PC-3 (cell line): ENCODE results near the gene PDE6G.

Source experiments
- EZH2 ChIP-seq: fragments of 300-600 bp; sonication (generic); IDR thresholded peaks from one replicate; pipeline ENCODE4 v1.6.1; 2017; ENCODE audit warnings: antibody characterized with exemption, mild to moderate bottlenecking, low read length; ENCODE audit not compliant: unreplicated experiment
- EZH2phosphoT487 ChIP-seq: fragments of 300-600 bp; sonication (generic); IDR thresholded peaks from 2 replicates; pipeline ENCODE4 v1.6.1; 2018; ENCODE audit warnings: mild to moderate bottlenecking, antibody characterized with exemption, low read length, borderline replicate concordance
- TF ChIP-seq, protein P1 (sequence below): fragments of 300-600 bp; sonication (generic); conservative IDR thresholded peaks from 2 replicates; pipeline ENCODE4 v1.5.1; 2017; ENCODE audit warnings: antibody characterized with exemption, low read depth, mild to moderate bottlenecking, low read length

- TF ChIP-seq EZH2phosphoT487: no peak
- TF ChIP-seq, protein P1, sequence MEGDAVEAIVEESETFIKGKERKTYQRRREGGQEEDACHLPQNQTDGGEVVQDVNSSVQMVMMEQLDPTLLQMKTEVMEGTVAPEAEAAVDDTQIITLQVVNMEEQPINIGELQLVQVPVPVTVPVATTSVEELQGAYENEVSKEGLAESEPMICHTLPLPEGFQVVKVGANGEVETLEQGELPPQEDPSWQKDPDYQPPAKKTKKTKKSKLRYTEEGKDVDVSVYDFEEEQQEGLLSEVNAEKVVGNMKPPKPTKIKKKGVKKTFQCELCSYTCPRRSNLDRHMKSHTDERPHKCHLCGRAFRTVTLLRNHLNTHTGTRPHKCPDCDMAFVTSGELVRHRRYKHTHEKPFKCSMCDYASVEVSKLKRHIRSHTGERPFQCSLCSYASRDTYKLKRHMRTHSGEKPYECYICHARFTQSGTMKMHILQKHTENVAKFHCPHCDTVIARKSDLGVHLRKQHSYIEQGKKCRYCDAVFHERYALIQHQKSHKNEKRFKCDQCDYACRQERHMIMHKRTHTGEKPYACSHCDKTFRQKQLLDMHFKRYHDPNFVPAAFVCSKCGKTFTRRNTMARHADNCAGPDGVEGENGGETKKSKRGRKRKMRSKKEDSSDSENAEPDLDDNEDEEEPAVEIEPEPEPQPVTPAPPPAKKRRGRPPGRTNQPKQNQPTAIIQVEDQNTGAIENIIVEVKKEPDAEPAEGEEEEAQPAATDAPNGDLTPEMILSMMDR: no peak
- TF ChIP-seq EZH2: no peak
Observed at GRCh38 chr17:81650951-81651350, 5.4 kb downstream of the PDE6G start.
